ENCODE results near the gene RFX8. TPM values are rescaled to one million over a fixed set of nuclear protein-coding genes. Genes with fewer than 3 reads are reported as not detected.
A peak's percentile ranks its signal among the peaks of the same experiment; 100 is the strongest.

The RFX8 gene
- total and polyA plus RNA-seq, 8 donors: 0.13 to 0.92 TPM; not detected in 6

- no peaks in the 10 kb centered on the region for H3K9me3 ChIP-seq
- peaks cover 5 to 49% (median 22%) of the 10 kb centered on the region in 4 donors for H3K4me1 ChIP-seq
- peak overlapping the region in 4 of 5 donors; percentile 39 to 82 (median 70) for H3K27ac ChIP-seq
- TF ChIP-seq CTCF (IDR thresholded peaks at IDR 0.05) (no peak), POLR2AphosphoS5 (IDR thresholded peaks at IDR 0.05) (no peak), POLR2A (IDR thresholded peaks at IDR 0.05) (no peak), EP300 (IDR thresholded peaks at IDR 0.05) (no peak)
- intact Hi-C loops (cut with DNase I; ENCODE audit: low total_unique reads): loop anchor here (10.0 kb wide), 1 partner anchor 167 kb away; no protein-coding TSS in a partner anchor
- no peak for DNase-seq
- H3K4me3 ChIP-seq: no peak overlapping the region
- no peaks in the 10 kb centered on the region for H3K36me3 ChIP-seq
- H3K27me3 ChIP-seq: no peaks in the 10 kb centered on the region
Observed at GRCh38 chr2:101517758-101518271, 42.9 kb upstream of the RFX8 start.

- TF ChIP-seq POLR2AphosphoS5 (IDR thresholded peaks at IDR 0.05) (peak in 2 of 3 donors; percentile 48 to 75), POLR2A (IDR thresholded peaks at IDR 0.05) (no peak), EP300 (IDR thresholded peaks at IDR 0.05) (no peak), CTCF (IDR thresholded peaks at IDR 0.05) (no peak)
- intact Hi-C loops (cut with DNase I; ENCODE audit: low total_unique reads): loop anchor here (10.0 kb wide), 1 partner anchor 168 kb away; no protein-coding TSS in a partner anchor
- no peaks in the 10 kb centered on the region for H3K27me3 ChIP-seq
- H3K4me3 ChIP-seq: no peak overlapping the region
- DNase-seq: peak; percentile 45 to 56
- 32 to 50% (median 40%) methylated on average over 8 of the region's 8 CpGs for WGBS, 5 donors
- no peaks in the 10 kb centered on the region for H3K9me3 ChIP-seq
- H3K36me3 ChIP-seq: no peaks in the 10 kb centered on the region
- H3K4me1 ChIP-seq: peaks cover 5 to 49% (median 22%) of the 10 kb centered on the region in 4 donors
- peak overlapping the region in 4 of 5 donors; percentile 54 to 82 (median 70) for H3K27ac ChIP-seq
Observed at GRCh38 chr2:101516823-101517690, 42.1 kb upstream of the RFX8 start.

GRCh38 chr2:101516349-101516748, 41.4 kb upstream of the RFX8 start:
- TF ChIP-seq POLR2AphosphoS5 (IDR thresholded peaks at IDR 0.05) (no peak), EP300 (IDR thresholded peaks at IDR 0.05) (no peak), POLR2A (IDR thresholded peaks at IDR 0.05) (no peak), CTCF (IDR thresholded peaks at IDR 0.05) (no peak)
- no peak for DNase-seq
- peak overlapping the region in 2 of 5 donors; percentile 65 to 82 for H3K27ac ChIP-seq
- H3K4me1 ChIP-seq: peaks cover 5 to 49% (median 22%) of the 10 kb centered on the region in 4 donors
- WGBS, 5 donors: 89 to 95% (median 94%) methylated on average over 5 of the region's 5 CpGs
- H3K27me3 ChIP-seq: no peaks in the 10 kb centered on the region
- intact Hi-C loops (cut with DNase I; ENCODE audit: low total_unique reads): loop anchor here (10.0 kb wide), 1 partner anchor 168 kb away; no protein-coding TSS in a partner anchor
- H3K36me3 ChIP-seq: no peaks in the 10 kb centered on the region
- no peaks in the 10 kb centered on the region for H3K9me3 ChIP-seq
- H3K4me3 ChIP-seq: no peak overlapping the region

- H3K36me3 ChIP-seq: no peaks in the 10 kb centered on the region
- TF ChIP-seq CTCF (IDR thresholded peaks at IDR 0.05) (no peak), POLR2AphosphoS5 (IDR thresholded peaks at IDR 0.05) (no peak), EP300 (IDR thresholded peaks at IDR 0.05) (no peak), POLR2A (IDR thresholded peaks at IDR 0.05) (no peak)
- peaks cover 5 to 49% (median 22%) of the 10 kb centered on the region in 4 donors for H3K4me1 ChIP-seq
- H3K9me3 ChIP-seq: no peaks in the 10 kb centered on the region
- 18 to 56% (median 54%) methylated on average over 5 of the region's 5 CpGs for WGBS, 5 donors
- no peaks in the 10 kb centered on the region for H3K27me3 ChIP-seq
- peak in 1 of 2 donors; percentile 75 for DNase-seq
- H3K27ac ChIP-seq: peak overlapping the region in 2 of 5 donors; percentile 28 to 32
- intact Hi-C loops (cut with DNase I; ENCODE audit: low total_unique reads): loop anchor here (10.0 kb wide), 1 partner anchor 169 kb away; no protein-coding TSS in a partner anchor
- no peak overlapping the region for H3K4me3 ChIP-seq
Observed at GRCh38 chr2:101515477-101515876, 40.6 kb upstream of the RFX8 start.

Measured in stomach (tissue), 9 donors.